HepG2 (cell line): Measurements from ENCODE around the gene TAF6L. TPM values are rescaled to one million over a fixed set of nuclear protein-coding genes. Genes with fewer than 3 reads are reported as not detected.
A peak's percentile ranks its signal among the peaks of the same experiment; 100 is the strongest.

Source experiments
- ELF1 ChIP-seq: sonication (generic); formaldehyde crosslinking; IDR thresholded peaks from 2 replicates; pipeline ENCODE4 v1.4.0; 2020; ENCODE audit warnings: missing genetic modification reagents
- FUBP1 ChIP-seq: sonication (generic); formaldehyde crosslinking; IDR thresholded peaks from 2 replicates; pipeline ENCODE4 v1.5.1; 2020; ENCODE audit warnings: missing genetic modification reagents, mild to moderate bottlenecking, borderline replicate concordance
- GATAD2A ChIP-seq: IDR thresholded peaks from 2 replicates; pipeline ENCODE4 v1.6.1; 2016
- JUN ChIP-seq: sonication (generic); formaldehyde crosslinking; IDR thresholded peaks from 2 replicates; pipeline ENCODE4 v1.4.0; 2020; ENCODE audit warnings: mild to moderate bottlenecking, missing genetic modification reagents
- PITX1 ChIP-seq: sonication (generic); formaldehyde crosslinking; IDR thresholded peaks from 2 replicates; pipeline ENCODE4 v1.5.1; 2020; ENCODE audit warnings: mild to moderate bottlenecking, missing genetic modification reagents
- SMARCE1 ChIP-seq: fragments of 450-650 bp; IDR thresholded peaks from 2 replicates; pipeline ENCODE4 v1.6.1; 2017; ENCODE audit warnings: borderline replicate concordance
- YY1 ChIP-seq: IDR thresholded peaks from 2 replicates; pipeline ENCODE4 v1.6.1; 2011; ENCODE audit warnings: low read length, low read depth, moderate library complexity, mild to moderate bottlenecking; ENCODE audit not compliant: insufficient read depth, insufficient replicate concordance
- ZBTB38 ChIP-seq: sonication (generic); formaldehyde crosslinking; IDR thresholded peaks from 2 replicates; pipeline ENCODE4 v1.5.1; 2020; ENCODE audit warnings: mild to moderate bottlenecking, missing genetic modification reagents
- ZBTB39 ChIP-seq: sonication (generic); formaldehyde crosslinking; IDR thresholded peaks from 2 replicates; pipeline ENCODE4 v1.5.0; 2020; ENCODE audit warnings: missing genetic modification reagents
- ZFP1 ChIP-seq: IDR thresholded peaks from 2 replicates; pipeline ENCODE4 v1.6.1; 2016
- ZMYM2 ChIP-seq: sonication (generic); formaldehyde crosslinking; IDR thresholded peaks from 2 replicates; pipeline ENCODE4 v1.8.0; 2022; ENCODE audit warnings: mild to moderate bottlenecking, missing genetic modification reagents
- ZNF564 ChIP-seq: sonication (generic); formaldehyde crosslinking; IDR thresholded peaks from 2 replicates; pipeline ENCODE4 v1.8.1; 2023; ENCODE audit warnings: mild to moderate bottlenecking, missing genetic modification reagents
- polyA plus RNA-seq, 8 experiments: library from polyadenylated mRNA; depleted of rRNA in 3 of 8; stranded (reverse) in 7 of 8; unstranded in 1 of 8; fragments of >200 nt; fragmentation: Illumina TruSeq in 4 of 8; extraction: Trizol in 4 of 8; gene quantifications; 2 replicates each; pipeline versions ENCODE4 v1.2.1 to v1.2.3, GENCODE V29; 2011 to 2016; ENCODE audit warnings: low read depth in 4 of 8, missing spikeins in 1 of 8, mixed read lengths in 1 of 8; ENCODE audit not compliant: insufficient read depth in 1 of 8
- total RNA-seq, 5 experiments: library from RNA; depleted of rRNA; stranded (reverse); fragments of >200 nt; fragmentation: Illumina TruSeq; extraction: Trizol; gene quantifications; 2 replicates each; pipeline ENCODE4 v1.2.3, GENCODE V29; 2016; ENCODE audit warnings: low read depth in 1 of 5
- TF ChIP-seq, protein P1 (sequence below): sonication (generic); formaldehyde crosslinking; conservative IDR thresholded peaks from 2 replicates; pipeline ENCODE4 v1.8.1; 2023; ENCODE audit warnings: missing genetic modification reagents
- TF ChIP-seq, protein P2 (sequence below): sonication (generic); formaldehyde crosslinking; IDR thresholded peaks from 2 replicates; pipeline ENCODE4 v1.4.0; 2020; ENCODE audit warnings: mild to moderate bottlenecking, missing genetic modification reagents, borderline replicate concordance
- TF ChIP-seq, protein P3 (sequence below): sonication (generic); formaldehyde crosslinking; IDR thresholded peaks from 2 replicates; pipeline ENCODE4 v1.8.0; 2022; ENCODE audit warnings: missing genetic modification reagents, low read depth, mild to moderate bottlenecking, borderline replicate concordance
- TF ChIP-seq, protein P4 (sequence below): IDR thresholded peaks from 2 replicates; pipeline ENCODE4 v1.6.1; 2016; ENCODE audit warnings: low read depth

The TAF6L gene
- total and polyA plus RNA-seq, 2 of the 13 experiments (the other 11 are each of a cell fraction or from before 2014, with no cell fraction given) = 12.6 to 19.4 TPM

DNA sequence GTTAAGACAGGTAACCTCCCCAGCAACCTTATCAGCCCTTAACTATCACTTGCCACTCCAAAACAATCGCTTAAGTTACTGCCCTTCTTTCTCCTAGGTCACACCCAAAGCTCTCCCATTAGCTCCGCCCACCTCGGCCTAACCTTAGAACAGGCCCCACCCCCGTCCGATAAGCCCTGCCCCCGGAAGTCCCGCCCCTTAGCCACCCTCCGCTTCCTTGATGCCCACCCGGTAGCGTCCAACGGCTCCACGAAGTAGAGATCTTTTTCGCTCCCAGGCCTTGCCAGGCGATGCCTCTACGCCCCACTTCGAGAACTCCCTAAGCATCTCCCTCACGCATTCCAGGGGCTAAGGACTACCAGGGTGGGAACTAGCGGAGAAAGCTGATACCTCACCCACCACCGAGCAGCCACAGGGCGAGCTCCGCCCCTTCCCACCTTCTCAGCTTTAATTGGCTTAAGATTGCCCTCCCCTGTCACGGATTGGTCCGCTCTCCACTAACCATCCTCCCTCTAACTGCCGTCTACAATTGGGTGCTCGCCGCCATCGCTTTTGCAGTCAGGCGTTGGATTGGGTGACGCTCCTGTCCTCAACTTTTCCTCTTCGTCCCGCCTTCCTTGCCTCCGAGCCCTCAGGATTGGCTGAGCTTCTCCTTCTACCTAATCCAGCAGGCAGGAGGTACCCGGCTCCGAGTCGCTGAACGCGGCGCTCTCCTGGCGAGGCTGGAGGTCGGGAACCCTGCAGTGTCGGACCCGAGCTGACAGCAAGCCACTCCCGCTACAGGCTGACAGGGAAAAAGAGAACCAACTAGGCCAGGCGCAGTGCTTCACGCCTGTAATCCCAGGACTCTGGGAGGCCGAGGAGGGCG, 17.2 kb upstream of the TAF6L start, which contains the start of gene ZBTB3 (continued):
- TF ChIP-seq ZBTB39 (CRISPR knock-in tag) (no peak), FUBP1 (CRISPR knock-in tag) (no peak), ZFP1 (CRISPR knock-in tag) (no peak), GATAD2A (CRISPR knock-in tag) (no peak), ELF1 (CRISPR knock-in tag) (peak; percentile 80), ZMYM2 (peak; percentile 81; the same call in 1 of the 2 replicates), ZNF564 (CRISPR knock-in tag) (no peak), PITX1 (CRISPR knock-in tag) (peak; percentile 54; the same call in 1 of the 2 replicates), JUN (CRISPR knock-in tag) (no peak), ZBTB38 (CRISPR knock-in tag) (no peak), SMARCE1 (no peak), YY1 (peak; percentile 47)
- TF ChIP-seq, protein P1, sequence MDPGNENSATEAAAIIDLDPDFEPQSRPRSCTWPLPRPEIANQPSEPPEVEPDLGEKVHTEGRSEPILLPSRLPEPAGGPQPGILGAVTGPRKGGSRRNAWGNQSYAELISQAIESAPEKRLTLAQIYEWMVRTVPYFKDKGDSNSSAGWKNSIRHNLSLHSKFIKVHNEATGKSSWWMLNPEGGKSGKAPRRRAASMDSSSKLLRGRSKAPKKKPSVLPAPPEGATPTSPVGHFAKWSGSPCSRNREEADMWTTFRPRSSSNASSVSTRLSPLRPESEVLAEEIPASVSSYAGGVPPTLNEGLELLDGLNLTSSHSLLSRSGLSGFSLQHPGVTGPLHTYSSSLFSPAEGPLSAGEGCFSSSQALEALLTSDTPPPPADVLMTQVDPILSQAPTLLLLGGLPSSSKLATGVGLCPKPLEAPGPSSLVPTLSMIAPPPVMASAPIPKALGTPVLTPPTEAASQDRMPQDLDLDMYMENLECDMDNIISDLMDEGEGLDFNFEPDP (CRISPR knock-in tag) = no peak
- TF ChIP-seq, protein P2, sequence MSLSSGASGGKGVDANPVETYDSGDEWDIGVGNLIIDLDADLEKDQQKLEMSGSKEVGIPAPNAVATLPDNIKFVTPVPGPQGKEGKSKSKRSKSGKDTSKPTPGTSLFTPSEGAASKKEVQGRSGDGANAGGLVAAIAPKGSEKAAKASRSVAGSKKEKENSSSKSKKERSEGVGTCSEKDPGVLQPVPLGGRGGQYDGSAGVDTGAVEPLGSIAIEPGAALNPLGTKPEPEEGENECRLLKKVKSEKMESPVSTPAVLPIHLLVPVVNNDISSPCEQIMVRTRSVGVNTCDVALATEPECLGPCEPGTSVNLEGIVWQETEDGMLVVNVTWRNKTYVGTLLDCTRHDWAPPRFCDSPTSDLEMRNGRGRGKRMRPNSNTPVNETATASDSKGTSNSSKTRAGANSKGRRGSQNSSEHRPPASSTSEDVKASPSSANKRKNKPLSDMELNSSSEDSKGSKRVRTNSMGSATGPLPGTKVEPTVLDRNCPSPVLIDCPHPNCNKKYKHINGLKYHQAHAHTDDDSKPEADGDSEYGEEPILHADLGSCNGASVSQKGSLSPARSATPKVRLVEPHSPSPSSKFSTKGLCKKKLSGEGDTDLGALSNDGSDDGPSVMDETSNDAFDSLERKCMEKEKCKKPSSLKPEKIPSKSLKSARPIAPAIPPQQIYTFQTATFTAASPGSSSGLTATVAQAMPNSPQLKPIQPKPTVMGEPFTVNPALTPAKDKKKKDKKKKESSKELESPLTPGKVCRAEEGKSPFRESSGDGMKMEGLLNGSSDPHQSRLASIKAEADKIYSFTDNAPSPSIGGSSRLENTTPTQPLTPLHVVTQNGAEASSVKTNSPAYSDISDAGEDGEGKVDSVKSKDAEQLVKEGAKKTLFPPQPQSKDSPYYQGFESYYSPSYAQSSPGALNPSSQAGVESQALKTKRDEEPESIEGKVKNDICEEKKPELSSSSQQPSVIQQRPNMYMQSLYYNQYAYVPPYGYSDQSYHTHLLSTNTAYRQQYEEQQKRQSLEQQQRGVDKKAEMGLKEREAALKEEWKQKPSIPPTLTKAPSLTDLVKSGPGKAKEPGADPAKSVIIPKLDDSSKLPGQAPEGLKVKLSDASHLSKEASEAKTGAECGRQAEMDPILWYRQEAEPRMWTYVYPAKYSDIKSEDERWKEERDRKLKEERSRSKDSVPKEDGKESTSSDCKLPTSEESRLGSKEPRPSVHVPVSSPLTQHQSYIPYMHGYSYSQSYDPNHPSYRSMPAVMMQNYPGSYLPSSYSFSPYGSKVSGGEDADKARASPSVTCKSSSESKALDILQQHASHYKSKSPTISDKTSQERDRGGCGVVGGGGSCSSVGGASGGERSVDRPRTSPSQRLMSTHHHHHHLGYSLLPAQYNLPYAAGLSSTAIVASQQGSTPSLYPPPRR (CRISPR knock-in tag) = no peak
- TF ChIP-seq, protein P3, sequence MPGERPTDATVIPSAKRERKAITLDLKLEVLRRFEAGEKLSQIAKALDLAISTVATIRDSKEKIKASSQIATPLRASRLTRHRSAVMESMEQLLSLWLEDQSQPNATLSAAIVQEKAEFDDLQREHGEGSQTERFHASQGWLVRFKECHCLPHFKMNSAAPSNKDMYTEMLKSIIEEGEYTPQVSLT (CRISPR knock-in tag) = no peak
- TF ChIP-seq, protein P4, sequence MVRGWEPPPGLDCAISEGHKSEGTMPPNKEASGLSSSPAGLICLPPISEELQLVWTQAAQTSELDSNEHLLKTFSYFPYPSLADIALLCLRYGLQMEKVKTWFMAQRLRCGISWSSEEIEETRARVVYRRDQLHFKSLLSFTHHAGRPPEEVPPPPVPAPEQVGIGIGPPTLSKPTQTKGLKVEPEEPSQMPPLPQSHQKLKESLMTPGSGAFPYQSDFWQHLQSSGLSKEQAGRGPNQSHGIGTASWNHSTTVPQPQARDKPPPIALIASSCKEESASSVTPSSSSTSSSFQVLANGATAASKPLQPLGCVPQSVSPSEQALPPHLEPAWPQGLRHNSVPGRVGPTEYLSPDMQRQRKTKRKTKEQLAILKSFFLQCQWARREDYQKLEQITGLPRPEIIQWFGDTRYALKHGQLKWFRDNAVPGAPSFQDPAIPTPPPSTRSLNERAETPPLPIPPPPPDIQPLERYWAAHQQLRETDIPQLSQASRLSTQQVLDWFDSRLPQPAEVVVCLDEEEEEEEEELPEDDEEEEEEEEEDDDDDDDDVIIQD (CRISPR knock-in tag) = no peak
